Endothelial cell of umbilical vein (primary cell): ENCODE data around the gene COL4A2. TPM values are rescaled to one million over a fixed set of nuclear protein-coding genes. Genes with fewer than 3 reads are reported as not detected.

Experiments used
- BruUV-seq: library from RNA; stranded (reverse); fragments of 400-500 nt; replicated peaks from 2 replicates; lab custom pipeline; 2021; lab: Mats Ljungman, UMichigan
- CTCF ChIA-PET: fragments of 300-600, 350-600 bp; sonication (Branson Sonifier 250); formaldehyde crosslinking; loops from one replicate; lab custom pipeline; 2021; ENCODE audit warnings: antibody characterized with exemption, inconsistent platforms; lab: Charles Lee
- POLR2A ChIA-PET: fragments of 300-600, 350-600 bp; sonication (Branson Sonifier 250); formaldehyde crosslinking; loops from one replicate; lab custom pipeline; 2021; ENCODE audit warnings: antibody characterized with exemption, inconsistent platforms; lab: Charles Lee
- DNase-seq: peaks from one replicate; pipeline ENCODE4 v3.0.0-alpha.2; 2011; ENCODE audit warnings: low read depth, low spot score
- FAIRE-seq: peaks from 2 replicates; lab custom pipeline; 2011; peaks lifted over from hg19 to GRCh38; lab: Jason Lieb, UNC
- H2AFZ ChIP-seq: 2 replicates; pipeline ENCODE4 v1.6.0; 2012; ENCODE audit warnings: low read depth, low read length, control low read depth, inconsistent platforms
- H3K27ac ChIP-seq: 2 replicates; pipeline ENCODE4 v1.5.1; 2011; ENCODE audit warnings: low read depth, mild to moderate bottlenecking, control low read depth, low read length, moderate library complexity; ENCODE audit not compliant: insufficient read depth
- H3K27me3 ChIP-seq, 2 experiments: 2 replicates each; pipeline versions ENCODE4 v1.6.0 to v1.6.1; 2011; ENCODE audit warnings: low read length in 2 of 2, mixed read lengths in 1 of 2; ENCODE audit not compliant: control insufficient read depth in 2 of 2, insufficient read depth in 2 of 2
- H3K36me3 ChIP-seq, 2 experiments: 2 replicates in 1 of 2; 3 replicates in 1 of 2; pipeline ENCODE4 v1.5.1; 2011; ENCODE audit warnings: low read length in 2 of 2, mild to moderate bottlenecking in 1 of 2, moderate library complexity in 1 of 2; ENCODE audit not compliant: control insufficient read depth in 2 of 2, insufficient read depth in 2 of 2; ENCODE audit errors: extremely low read depth in 1 of 2
- H3K4me1 ChIP-seq: 3 replicates; pipeline ENCODE4 v1.5.1; 2011; ENCODE audit warnings: mild to moderate bottlenecking, low read length; ENCODE audit not compliant: control insufficient read depth, insufficient read depth; ENCODE audit errors: extremely low read depth
- H3K4me2 ChIP-seq: 2 replicates; pipeline ENCODE4 v1.6.1; 2011; ENCODE audit warnings: low read length, control low read depth, mixed read lengths; ENCODE audit not compliant: insufficient read depth
- H3K4me3 ChIP-seq, 3 experiments: fragments of 200-600 bp in 1 of 3; sonication (generic), shearing (Covaris generic) in 1 of 3; replicated peaks in 1 of 3; 2 replicates each; pipeline ENCODE4 v1.5.1; 2011 to 2016; ENCODE audit warnings: control low read depth in 3 of 3, low read length in 3 of 3, mild to moderate bottlenecking in 2 of 3, inconsistent platforms in 1 of 3, low read depth in 1 of 3, moderate library complexity in 1 of 3; ENCODE audit not compliant: insufficient read depth in 1 of 3
- H3K79me2 ChIP-seq: 2 replicates; pipeline ENCODE4 v1.6.0; 2012; ENCODE audit warnings: low read length, inconsistent platforms; ENCODE audit not compliant: control insufficient read depth, insufficient read depth
- H3K9ac ChIP-seq: replicated peaks from 2 replicates; pipeline ENCODE3; 2011; ENCODE audit warnings: low read length, control low read depth; ENCODE audit not compliant: insufficient read depth; ENCODE audit errors: extremely low read depth
- H3K9me1 ChIP-seq: replicated peaks from 3 replicates; pipeline ENCODE4 v1.6.0; 2011; ENCODE audit warnings: mild to moderate bottlenecking, low read length; ENCODE audit not compliant: control insufficient read depth, insufficient read depth; ENCODE audit errors: extremely low read depth
- H3K9me3 ChIP-seq: replicated peaks from 2 replicates; pipeline ENCODE4 v1.5.1; 2012; ENCODE audit warnings: low read length, inconsistent platforms; ENCODE audit not compliant: control insufficient read depth, insufficient read depth
- H4K20me1 ChIP-seq: replicated peaks from 2 replicates; pipeline ENCODE3; 2011; ENCODE audit warnings: mild to moderate bottlenecking, low read length; ENCODE audit not compliant: control insufficient read depth, insufficient read depth; ENCODE audit errors: extremely low read depth
- EZH2 ChIP-seq: IDR thresholded peaks from 2 replicates; pipeline ENCODE4 v1.6.1; 2012; ENCODE audit warnings: borderline replicate concordance, low read depth, mild to moderate bottlenecking, moderate library complexity, low read length, inconsistent platforms; ENCODE audit not compliant: severe bottlenecking
- FOS ChIP-seq: IDR thresholded peaks from 2 replicates; pipeline ENCODE4 v1.6.1; 2011; ENCODE audit warnings: mild to moderate bottlenecking, low read length, moderate library complexity, borderline replicate concordance; ENCODE audit not compliant: insufficient read depth
- GATA2 ChIP-seq: IDR thresholded peaks from 2 replicates; pipeline ENCODE4 v1.7.0; 2011; ENCODE audit warnings: low read depth, mild to moderate bottlenecking, moderate library complexity, mixed read lengths, low read length; ENCODE audit not compliant: insufficient read length, insufficient read depth
- JUN ChIP-seq: IDR thresholded peaks from 2 replicates; pipeline ENCODE4 v1.6.1; 2011; ENCODE audit warnings: borderline replicate concordance, low read depth; ENCODE audit not compliant: insufficient read length, insufficient read depth
- MYC ChIP-seq: IDR thresholded peaks from one replicate; pipeline ENCODE4 v1.6.1; 2011; ENCODE audit warnings: mild to moderate bottlenecking, low read depth, low read length
- POLR2A ChIP-seq: IDR thresholded peaks from 2 replicates; pipeline ENCODE4 v1.6.1; 2012; ENCODE audit warnings: low read depth, mild to moderate bottlenecking, control low read depth, low read length
- POLR2AphosphoS5 ChIP-seq: IDR thresholded peaks from 2 replicates; pipeline ENCODE4 v1.6.1; 2012; ENCODE audit warnings: low read depth, mild to moderate bottlenecking, control low read depth, low read length, moderate library complexity; ENCODE audit not compliant: insufficient read depth
- dilution Hi-C: fragments of 300-500 bp; cut with MboI; formaldehyde crosslinking; loops from one replicate; pipeline ENCODE4 v1.15.0; 2019; ENCODE audit warnings: low sequenced_read_pairs; ENCODE audit not compliant: extremely low pct_ligation_motif_present
- intact Hi-C: fragments of 100-400 bp; cut with micrococcal nuclease; formaldehyde crosslinking; loops from one replicate; pipeline ENCODE4 v1.10.0; 2022
- polyA plus RNA-seq, 4 experiments: library from polyadenylated mRNA; depleted of rRNA in 3 of 4; stranded (reverse) in 3 of 4; unstranded in 1 of 4; fragments of >200 nt; gene quantifications; 2 replicates each; pipeline versions ENCODE4 v1.2.1 to v1.2.3, GENCODE V29; 2011 to 2012; ENCODE audit warnings: missing spikeins in 1 of 4
- total RNA-seq: library from RNA; stranded (reverse); gene quantifications from 2 replicates; pipeline ENCODE4 v1.2.3, GENCODE V29; 2021
- TF ChIP-seq, protein P1 (sequence below): IDR thresholded peaks from 2 replicates; pipeline ENCODE4 v1.6.1; 2011; ENCODE audit not compliant: insufficient read depth, insufficient read length
- TF ChIP-seq, protein P2 (sequence below), 2 donors: IDR thresholded peaks; 1 replicate in 1 of 2; 2 replicates in 1 of 2; pipeline ENCODE4 v1.5.1; 2011; ENCODE audit warnings: low read length in 2 of 2, mild to moderate bottlenecking in 2 of 2, moderate library complexity in 2 of 2, control low read depth in 1 of 2, inconsistent platforms in 1 of 2, low read depth in 1 of 2; ENCODE audit not compliant: insufficient read depth in 1 of 2; ENCODE audit errors: extremely low read depth in 1 of 2

COL4A2 gene
- total and polyA plus RNA-seq, 2 donors (not counting 3 experiments of a cell fraction or from before 2014, with no cell fraction given): 792 to 940 TPM

DNA sequence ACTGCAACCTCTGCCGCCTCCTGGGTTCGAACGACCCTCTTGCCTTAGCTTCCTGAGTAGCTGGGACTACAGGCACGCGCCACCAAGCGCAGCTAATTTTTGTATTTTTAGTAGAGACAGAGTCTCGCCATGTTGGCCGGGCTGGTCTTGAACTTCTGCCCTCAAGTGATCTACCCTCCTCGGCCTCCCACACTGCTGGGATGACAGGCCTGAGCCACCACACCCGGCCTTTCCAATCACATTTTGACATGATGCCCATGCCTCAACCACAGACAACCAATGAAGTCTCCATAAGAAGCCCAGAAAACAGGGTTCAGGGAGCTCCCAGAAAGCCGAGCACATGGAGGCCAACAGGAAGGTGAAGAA lies 242.7 kb downstream of the COL4A2 start:
- Histone ChIP-seq H3K4me2 (no peak overlapping the region), H3K4me3 (no peak overlapping the region), H3K9me3 (no peaks in the 10 kb centered on the region), H3K79me2 (no peaks in the 10 kb centered on the region), H3K27me3 (no peaks in the 10 kb centered on the region), H3K36me3 (no peaks in the 10 kb centered on the region), H3K4me1 (peaks cover 12% of the 10 kb centered on the region), H3K27ac (no peak overlapping the region), H3K9ac (no peak overlapping the region), H2AFZ (no peak overlapping the region), H3K9me1 (no peaks in the 10 kb centered on the region), H4K20me1 (no peaks in the 10 kb centered on the region)
- no peak for TF ChIP-seq GATA2
- no peak for TF ChIP-seq EZH2
- TF ChIP-seq MYC: no peak
- no peak for TF ChIP-seq POLR2AphosphoS5
- TF ChIP-seq, protein P1, sequence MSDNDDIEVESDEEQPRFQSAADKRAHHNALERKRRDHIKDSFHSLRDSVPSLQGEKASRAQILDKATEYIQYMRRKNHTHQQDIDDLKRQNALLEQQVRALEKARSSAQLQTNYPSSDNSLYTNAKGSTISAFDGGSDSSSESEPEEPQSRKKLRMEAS: no peak
- no peak for TF ChIP-seq POLR2A
- TF ChIP-seq, protein P2, sequence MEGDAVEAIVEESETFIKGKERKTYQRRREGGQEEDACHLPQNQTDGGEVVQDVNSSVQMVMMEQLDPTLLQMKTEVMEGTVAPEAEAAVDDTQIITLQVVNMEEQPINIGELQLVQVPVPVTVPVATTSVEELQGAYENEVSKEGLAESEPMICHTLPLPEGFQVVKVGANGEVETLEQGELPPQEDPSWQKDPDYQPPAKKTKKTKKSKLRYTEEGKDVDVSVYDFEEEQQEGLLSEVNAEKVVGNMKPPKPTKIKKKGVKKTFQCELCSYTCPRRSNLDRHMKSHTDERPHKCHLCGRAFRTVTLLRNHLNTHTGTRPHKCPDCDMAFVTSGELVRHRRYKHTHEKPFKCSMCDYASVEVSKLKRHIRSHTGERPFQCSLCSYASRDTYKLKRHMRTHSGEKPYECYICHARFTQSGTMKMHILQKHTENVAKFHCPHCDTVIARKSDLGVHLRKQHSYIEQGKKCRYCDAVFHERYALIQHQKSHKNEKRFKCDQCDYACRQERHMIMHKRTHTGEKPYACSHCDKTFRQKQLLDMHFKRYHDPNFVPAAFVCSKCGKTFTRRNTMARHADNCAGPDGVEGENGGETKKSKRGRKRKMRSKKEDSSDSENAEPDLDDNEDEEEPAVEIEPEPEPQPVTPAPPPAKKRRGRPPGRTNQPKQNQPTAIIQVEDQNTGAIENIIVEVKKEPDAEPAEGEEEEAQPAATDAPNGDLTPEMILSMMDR (IDR thresholded peaks at IDR 0.05; ENCODE audit: extremely low read depth in 1 of 2, insufficient read depth in 1 of 2, low read depth in 1 of 2, low read length in 2 of 2): no peak
- TF ChIP-seq JUN: no peak
- TF ChIP-seq FOS: no peak
- POLR2A ChIA-PET: no interaction called here
- no peak for FAIRE-seq
- dilution Hi-C loops: no loop called here
- no peak for DNase-seq
- intact Hi-C loops: no loop called here
- CTCF ChIA-PET: interaction anchor here (1.2 kb wide), 1 partner anchor 10 kb away, joined by 4 read pairs; no protein-coding TSS in a partner anchor
- BruUV-seq: no TSS peak
